GM19468 (cell line): Measurements from ENCODE around the gene HIVEP2.
A peak's percentile ranks its signal among the peaks of the same experiment; 100 is the strongest.

Source experiments
- ATAC-seq: cut with Tn5 transposase; IDR thresholded peaks from one replicate; pipeline ENCODE4 v1.9.1; 2021; ENCODE audit warnings: mild to moderate bottlenecking, moderate library complexity, moderate number of reproducible peaks; ENCODE audit not compliant: unreplicated experiment; ENCODE audit errors: extremely low read depth

Gene HIVEP2

GRCh38 chr6:142946924-142947713 lies 2.1 kb upstream of the HIVEP2 start:
- peak; percentile 38 for ATAC-seq

- ATAC-seq: no peak
These were observed 1.4 kb upstream of the HIVEP2 start for GRCh38 chr6:142946181-142946923.

- ATAC-seq: no peak
These were observed 637 bp upstream of the HIVEP2 start for GRCh38 chr6:142945446-142946180.

- no peak for ATAC-seq
These were observed 590 bp downstream of the HIVEP2 start for GRCh38 chr6:142944124-142945048.

- ATAC-seq: no peak
These were observed 1.3 kb downstream of the HIVEP2 start for GRCh38 chr6:142943711-142944123.

- no peak for ATAC-seq
These were observed 2.2 kb downstream of the HIVEP2 start for GRCh38 chr6:142942805-142943227.

- ATAC-seq: no peak
These were observed 2.7 kb downstream of the HIVEP2 start for GRCh38 chr6:142942238-142942637.

GRCh38 chr6:142941018-142941417 lies 4.0 kb downstream of the HIVEP2 start:
- ATAC-seq: no peak

GRCh38 chr6:142940487-142940886 lies 4.5 kb downstream of the HIVEP2 start:
- no peak for ATAC-seq

GRCh38 chr6:142938510-142938909 lies 6.5 kb downstream of the HIVEP2 start:
- no peak for ATAC-seq

GRCh38 chr6:142937986-142938385 lies 7.0 kb downstream of the HIVEP2 start:
- no peak for ATAC-seq

- no peak for ATAC-seq
These were observed 9.1 kb downstream of the HIVEP2 start for GRCh38 chr6:142935553-142936517.

GRCh38 chr6:142934599-142934998 lies 10.4 kb downstream of the HIVEP2 start:
- ATAC-seq: no peak

- ATAC-seq: no peak
These were observed 10.9 kb downstream of the HIVEP2 start for GRCh38 chr6:142934106-142934505.

- ATAC-seq: no peak
These were observed 11.3 kb downstream of the HIVEP2 start for GRCh38 chr6:142933701-142934100.

GRCh38 chr6:142932889-142933288 lies 12.1 kb downstream of the HIVEP2 start:
- no peak for ATAC-seq

- ATAC-seq: no peak
These were observed 15.1 kb downstream of the HIVEP2 start for GRCh38 chr6:142929751-142930358.

- ATAC-seq: no peak
These were observed 17.1 kb downstream of the HIVEP2 start for GRCh38 chr6:142927904-142928303.
